ENCODE data around the gene NKIRAS2. TPM values are rescaled to one million over a fixed set of nuclear protein-coding genes. Genes with fewer than 3 reads are reported as not detected.

Gene NKIRAS2
- polyA plus RNA-seq, 1 of the 3 experiments (the other 2 are of a cell fraction) = 91.8 TPM

GRCh38 chr17:42028791-42029127 lies 8.9 kb downstream of the NKIRAS2 start:
- H2AFZ ChIP-seq (ENCODE audit: low read depth) = no peak overlapping the region
- H3K4me3 ChIP-seq (ENCODE audit: low read depth in 2 of 2, low read length in 1 of 2) = no peak overlapping the region
- H3K27me3 ChIP-seq (ENCODE audit: insufficient read depth) = no peaks in the 10 kb centered on the region
- no peak for DNase-seq
- ChIA-PET CTCF (interaction anchor here (1.1 to 17.3 kb wide), 5 partner anchors 22 to 80 kb away, joined by 4 to 496 read pairs (median 5); partner anchors contain the start of genes DHX58, HSPB9, KAT2A and ZNF385C), POLR2A (no interaction called here)
- H3K9ac ChIP-seq = no peak overlapping the region
- no peaks in the 10 kb centered on the region for H4K20me1 ChIP-seq (ENCODE audit: insufficient read depth)
- no peak overlapping the region for H3K4me2 ChIP-seq
- no peaks in the 10 kb centered on the region for H3K9me3 ChIP-seq
- peaks cover 0 to 5% of the 10 kb centered on the region in 2 experiments for H3K36me3 ChIP-seq (replicated peaks in 1 of 2; ENCODE audit: control insufficient read depth in 1 of 2, insufficient read depth in 2 of 2, low read length in 1 of 2)
- TF ChIP-seq MEF2A (IDR thresholded peaks at IDR 0.05; ENCODE audit: borderline replicate concordance, low read depth) = no peak
- 86% methylated on average over 6 of the region's 7 CpGs for WGBS (ENCODE audit: low lambda C conversion rate)
- peaks cover 4 to 7% of the 10 kb centered on the region in 2 experiments; a peak in 2 of 4 replicates for H3K4me1 ChIP-seq (ENCODE audit: control insufficient read depth in 1 of 2, insufficient read depth in 2 of 2, low read depth in 1 of 2, low read length in 1 of 2)
- H3F3A ChIP-seq (replicated peaks; ENCODE audit: insufficient read depth) = peaks cover 16% of the 10 kb centered on the region
- no peak overlapping the region for H3K27ac ChIP-seq (ENCODE audit: low read depth in 2 of 2, low read length in 1 of 2)
- H3K9me2 ChIP-seq = no peaks in the 10 kb centered on the region
- no peaks in the 10 kb centered on the region for H3K79me2 ChIP-seq (ENCODE audit: insufficient read depth)

- no peaks in the 10 kb centered on the region for H4K20me1 ChIP-seq (ENCODE audit: insufficient read depth)
- CTCF ChIA-PET = interaction anchor here (0.7 to 17.3 kb wide), 5 partner anchors 11 to 389 kb away, joined by 3 to 496 read pairs (median 5); partner anchors contain the start of genes DHX58, DNAJC7, HSPB9 and KAT2A
- POLR2A ChIA-PET = no interaction called here
- no peak overlapping the region for H3K27ac ChIP-seq (ENCODE audit: low read depth in 2 of 2, low read length in 1 of 2)
- no peak overlapping the region for H3K9ac ChIP-seq
- H3K27me3 ChIP-seq (ENCODE audit: insufficient read depth) = no peaks in the 10 kb centered on the region
- TF ChIP-seq NFIC (IDR thresholded peaks at IDR 0.05; ENCODE audit: borderline replicate concordance) = no peak
- no peak for TF ChIP-seq MAX (IDR thresholded peaks at IDR 0.05; ENCODE audit: low read depth)
- no peak for TF ChIP-seq RAD21 (IDR thresholded peaks at IDR 0.05; ENCODE audit: low read length)
- no peak for TF ChIP-seq MEF2A (IDR thresholded peaks at IDR 0.05; ENCODE audit: borderline replicate concordance, low read depth)
- no peak for TF ChIP-seq EP300 (IDR thresholded peaks at IDR 0.05; ENCODE audit: borderline replicate concordance in 1 of 2, low read depth in 1 of 2, low read length in 1 of 2)
- no peak for TF ChIP-seq JUND (IDR thresholded peaks at IDR 0.05)
- TF ChIP-seq IRF3 (IDR thresholded peaks at IDR 0.05; ENCODE audit: low read depth, low read length) = no peak
- TF ChIP-seq FOXJ3 (CRISPR knock-in tag; IDR thresholded peaks at IDR 0.05) = no peak
- TF ChIP-seq TEAD4 (IDR thresholded peaks at IDR 0.05; ENCODE audit: borderline replicate concordance, insufficient read depth) = no peak
- TF ChIP-seq CHD2 (IDR thresholded peaks at IDR 0.05; ENCODE audit: low read length, partially characterized antibody) = no peak
- no peak for TF ChIP-seq FOSL2 (IDR thresholded peaks at IDR 0.05; ENCODE audit: borderline replicate concordance, low read depth)
- no peak for TF ChIP-seq NRF1 (IDR thresholded peaks at IDR 0.05; ENCODE audit: low read depth, low read length)
- no peak for TF ChIP-seq SIN3A (IDR thresholded peaks at IDR 0.05; ENCODE audit: borderline replicate concordance, low read depth, low read length)
- TF ChIP-seq SMC3 (IDR thresholded peaks at IDR 0.05; ENCODE audit: low read depth, low read length) = no peak
- TF ChIP-seq FOXM1 (IDR thresholded peaks at IDR 0.05; ENCODE audit: low read depth) = no peak
- TF ChIP-seq TCF12 (IDR thresholded peaks at IDR 0.05) = no peak
- no peak for TF ChIP-seq GABPA (IDR thresholded peaks at IDR 0.05; ENCODE audit: low read depth)
- TF ChIP-seq POLR2AphosphoS5 (IDR thresholded peaks at IDR 0.05; ENCODE audit: low read depth, low read length) = no peak
- TF ChIP-seq REST (IDR thresholded peaks at IDR 0.05; ENCODE audit: low read depth, low read length) = no peak
- H3K4me1 ChIP-seq (ENCODE audit: control insufficient read depth in 1 of 2, insufficient read depth in 2 of 2, low read depth in 1 of 2, low read length in 1 of 2) = no peaks in the 10 kb centered on the region
- no peak for DNase-seq
- H3K79me2 ChIP-seq (ENCODE audit: insufficient read depth) = no peaks in the 10 kb centered on the region
- no peak overlapping the region for H2AFZ ChIP-seq (ENCODE audit: low read depth)
- no peaks in the 10 kb centered on the region for H3K9me3 ChIP-seq
- WGBS (ENCODE audit: low lambda C conversion rate) = 87% methylated on average over 4 of the region's 6 CpGs
- H3K9me2 ChIP-seq = no peaks in the 10 kb centered on the region
- no peaks in the 10 kb centered on the region for H3F3A ChIP-seq (replicated peaks; ENCODE audit: insufficient read depth)
- no peak overlapping the region for H3K4me2 ChIP-seq
- no peaks in the 10 kb centered on the region for H3K36me3 ChIP-seq (replicated peaks in 1 of 2; ENCODE audit: control insufficient read depth in 1 of 2, insufficient read depth in 2 of 2, low read length in 1 of 2)
- H3K4me3 ChIP-seq (ENCODE audit: low read depth in 2 of 2, low read length in 1 of 2) = no peak overlapping the region
Measured at GRCh38 chr17:42031584-42031983, 11.7 kb downstream of the NKIRAS2 start.

Measured in SK-N-SH (cell line).